ENCODE measurements around the gene PTGES3L. TPM values are rescaled to one million over a fixed set of nuclear protein-coding genes. Genes with fewer than 3 reads are reported as not detected.
"Not testable (repeated sequence)": the region's sequence is repeated elsewhere in the genome, so short reads cannot be mapped to it uniquely, and the experiment has no call there.

PTGES3L gene
- total and polyA plus RNA-seq, 8 donors, result 0.12 to 1.0 (median 0.29) TPM

DNA sequence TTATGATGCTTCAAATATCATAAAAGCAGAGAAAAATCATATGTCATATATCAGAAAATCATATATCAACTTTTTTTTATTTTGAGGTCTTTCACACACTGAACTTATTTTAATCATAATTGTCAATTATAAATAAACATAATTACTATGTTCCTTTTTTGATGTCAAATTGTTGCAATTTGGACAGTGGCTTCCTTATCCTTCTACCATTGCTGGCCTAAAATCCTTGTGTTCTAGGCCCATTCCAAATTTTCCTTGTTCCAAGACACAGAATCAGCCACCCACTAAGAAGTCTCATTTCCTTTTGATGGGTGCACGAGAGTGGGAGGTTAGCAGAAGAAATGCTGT is 50.4 kb downstream of the PTGES3L start:
- Histone ChIP-seq H3K27me3 (no peaks in the 10 kb centered on the region), H3K27ac (peak overlapping the region in 2 of 4 donors; percentile 81 to 84), H3K4me1 (peaks cover 0 to 8% (median 0%) of the 10 kb centered on the region in 3 donors), H3K4me3 (no peak overlapping the region), H3K9me3 (no peaks in the 10 kb centered on the region), H3K36me3 (no peaks in the 10 kb centered on the region)
- DNase-seq (no peak), ATAC-seq (no peak), FAIRE-seq (no peak)
- TF ChIP-seq, protein P1, sequence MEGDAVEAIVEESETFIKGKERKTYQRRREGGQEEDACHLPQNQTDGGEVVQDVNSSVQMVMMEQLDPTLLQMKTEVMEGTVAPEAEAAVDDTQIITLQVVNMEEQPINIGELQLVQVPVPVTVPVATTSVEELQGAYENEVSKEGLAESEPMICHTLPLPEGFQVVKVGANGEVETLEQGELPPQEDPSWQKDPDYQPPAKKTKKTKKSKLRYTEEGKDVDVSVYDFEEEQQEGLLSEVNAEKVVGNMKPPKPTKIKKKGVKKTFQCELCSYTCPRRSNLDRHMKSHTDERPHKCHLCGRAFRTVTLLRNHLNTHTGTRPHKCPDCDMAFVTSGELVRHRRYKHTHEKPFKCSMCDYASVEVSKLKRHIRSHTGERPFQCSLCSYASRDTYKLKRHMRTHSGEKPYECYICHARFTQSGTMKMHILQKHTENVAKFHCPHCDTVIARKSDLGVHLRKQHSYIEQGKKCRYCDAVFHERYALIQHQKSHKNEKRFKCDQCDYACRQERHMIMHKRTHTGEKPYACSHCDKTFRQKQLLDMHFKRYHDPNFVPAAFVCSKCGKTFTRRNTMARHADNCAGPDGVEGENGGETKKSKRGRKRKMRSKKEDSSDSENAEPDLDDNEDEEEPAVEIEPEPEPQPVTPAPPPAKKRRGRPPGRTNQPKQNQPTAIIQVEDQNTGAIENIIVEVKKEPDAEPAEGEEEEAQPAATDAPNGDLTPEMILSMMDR (IDR thresholded peaks at IDR 0.05), result peak in 1 of 4 donors; percentile 2
- 87 to 96% methylated on average over 1 of the region's 1 CpG for WGBS, 2 donors
- intact Hi-C loops (cut with DNase I), result no loop called here

DNA sequence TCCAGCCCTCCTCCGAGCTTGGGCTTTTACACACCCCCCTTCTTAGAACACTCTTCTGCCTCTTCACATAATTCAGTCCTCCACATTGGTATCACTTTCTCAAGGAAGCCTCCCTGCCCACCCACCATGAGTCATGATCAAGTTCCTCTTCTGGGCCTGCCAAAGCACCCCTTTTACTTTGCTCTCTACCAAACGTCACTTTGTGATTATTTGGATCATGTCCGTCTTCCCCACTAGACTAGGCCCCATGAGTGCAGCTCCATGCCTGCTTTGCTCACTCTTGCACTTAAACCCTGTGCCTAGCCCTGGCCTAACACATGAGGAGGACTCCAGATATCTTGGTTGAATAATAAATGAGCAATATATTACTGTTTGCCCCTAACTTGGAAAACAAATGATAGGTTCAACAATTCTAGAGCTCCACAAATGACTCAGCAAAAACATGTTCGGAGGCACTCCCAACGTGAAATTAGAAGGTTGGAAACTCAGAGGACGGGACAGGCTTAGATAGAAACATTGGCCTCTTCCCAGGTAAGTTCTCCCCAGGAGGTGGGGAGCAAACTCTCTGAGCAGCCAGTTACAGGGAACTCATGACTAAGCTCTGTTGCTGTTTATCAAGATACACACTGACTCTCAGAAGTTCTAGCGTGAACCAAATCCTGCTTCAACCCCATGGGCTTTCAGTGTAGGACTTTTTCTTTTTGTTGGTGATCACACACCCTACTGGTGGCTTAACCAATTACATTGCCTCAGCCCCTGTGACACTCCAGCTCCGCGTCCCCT is 51.0 kb downstream of the PTGES3L start:
- 27 to 29% methylated on average over 9 of the region's 9 CpGs for WGBS, 2 donors
- peak overlapping the region in 3 of 4 donors; percentile 24 to 84 (median 81) for H3K27ac ChIP-seq
- FAIRE-seq (peak; percentile 75), ATAC-seq (peak; percentile 97 to 98 (median 98)), DNase-seq (peak in 4 of 6 donors; percentile 36 to 70 (median 58))
- peaks cover 0 to 8% (median 0%) of the 10 kb centered on the region in 3 donors for H3K4me1 ChIP-seq
- intact Hi-C loops (cut with DNase I), result no loop called here
- H3K27me3 ChIP-seq, result no peaks in the 10 kb centered on the region
- H3K4me3 ChIP-seq, result no peak overlapping the region
- no peaks in the 10 kb centered on the region for H3K9me3 ChIP-seq
- TF ChIP-seq, protein P1 (IDR thresholded peaks at IDR 0.05), result peak; percentile 40 to 67 (median 57)
- H3K36me3 ChIP-seq, result no peaks in the 10 kb centered on the region

DNA sequence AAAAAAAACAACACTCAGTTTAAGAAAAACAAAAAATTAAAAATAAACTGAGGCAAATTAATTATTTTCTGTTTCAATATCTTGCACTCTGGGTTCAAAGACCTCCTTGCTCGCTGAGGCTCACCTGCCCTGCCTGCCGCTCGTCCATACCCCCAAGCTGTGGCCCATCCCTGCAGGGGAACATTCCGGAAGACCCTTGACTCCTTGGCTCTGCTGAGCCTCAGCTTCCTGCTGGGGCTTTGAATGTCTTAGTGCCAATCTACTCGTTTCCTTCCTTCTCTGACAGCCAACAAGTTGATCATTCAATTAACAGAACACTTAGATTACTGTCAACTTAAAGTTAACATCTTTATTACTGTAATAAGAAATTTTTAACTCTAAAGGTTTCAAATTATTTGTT is 55.0 kb downstream of the PTGES3L start:
- intact Hi-C loops (cut with DNase I), result no loop called here
- FAIRE-seq (no peak), ATAC-seq (no peak), DNase-seq (no peak)
- no peaks in the 10 kb centered on the region for H3K36me3 ChIP-seq
- TF ChIP-seq, protein P1 (IDR thresholded peaks at IDR 0.05), result no peak
- H3K27ac ChIP-seq, result no peak overlapping the region
- peaks cover 14 to 23% (median 15%) of the 10 kb centered on the region in 3 donors for H3K4me1 ChIP-seq
- whole genome bisulfite sequencing, 2 donors, result 76 to 77% methylated on average over 5 of the region's 5 CpGs
- H3K9me3 ChIP-seq, result no peaks in the 10 kb centered on the region
- H3K4me3 ChIP-seq, result no peak overlapping the region
- no peaks in the 10 kb centered on the region for H3K27me3 ChIP-seq

DNA sequence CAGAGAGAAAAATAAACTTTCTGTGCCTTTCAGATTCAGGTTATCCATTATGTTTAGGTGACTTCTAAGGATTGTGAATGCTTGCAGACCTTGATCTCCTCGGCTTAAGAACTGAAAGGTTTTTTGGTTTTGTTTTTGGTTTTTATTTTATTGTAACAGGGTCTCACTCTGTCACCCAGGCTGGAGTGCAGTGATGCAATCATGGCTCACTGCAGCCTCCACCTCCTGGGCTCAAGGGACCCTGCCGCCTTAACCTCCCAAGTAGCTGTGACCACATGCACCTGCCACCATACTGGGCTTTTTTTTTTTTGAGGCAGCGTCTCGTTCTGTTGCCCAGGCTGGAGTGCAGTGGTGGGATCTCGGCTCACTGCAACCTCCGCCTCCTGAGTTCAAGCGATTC is 56.4 kb downstream of the PTGES3L start:
- peaks cover 25 to 30% (median 27%) of the 10 kb centered on the region in 3 donors for H3K4me1 ChIP-seq
- FAIRE-seq; H3K27me3 ChIP-seq; intact Hi-C loops (cut with DNase I); H3K4me3 ChIP-seq; H3K27ac ChIP-seq; H3K9me3 ChIP-seq; DNase-seq; H3K36me3 ChIP-seq; ATAC-seq: not testable (repeated sequence)
- WGBS, 2 donors, result 93 to 95% methylated on average over 7 of the region's 7 CpGs

DNA sequence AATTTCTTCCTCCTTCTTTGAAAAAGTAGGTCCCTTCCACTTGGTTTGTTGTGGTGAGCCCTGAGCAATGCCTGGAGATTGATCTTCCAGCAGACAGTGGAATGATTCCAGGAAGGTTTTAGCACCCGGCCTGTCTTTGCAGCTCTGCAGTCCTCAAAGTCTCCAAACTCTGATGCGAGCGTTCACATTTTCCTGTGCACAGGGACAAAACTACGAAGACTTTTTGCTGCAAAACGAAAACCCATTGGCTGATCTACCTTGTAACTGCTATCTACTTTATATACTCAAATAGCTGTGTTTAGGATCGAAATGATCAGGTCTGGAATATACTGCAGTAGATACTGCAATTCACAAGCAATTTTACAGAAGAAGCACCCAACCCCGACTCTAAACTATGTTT is 57.6 kb downstream of the PTGES3L start:
- no peaks in the 10 kb centered on the region for H3K36me3 ChIP-seq
- TF ChIP-seq, protein P1 (IDR thresholded peaks at IDR 0.05), result no peak
- H3K4me1 ChIP-seq, result peaks cover 31 to 39% (median 36%) of the 10 kb centered on the region in 3 donors
- no peaks in the 10 kb centered on the region for H3K9me3 ChIP-seq
- DNase-seq (no peak), ATAC-seq (no peak), FAIRE-seq (no peak)
- no peak overlapping the region for H3K27ac ChIP-seq
- no peak overlapping the region for H3K4me3 ChIP-seq
- no peaks in the 10 kb centered on the region for H3K27me3 ChIP-seq
- 71 to 72% methylated on average over 7 of the region's 7 CpGs for WGBS, 2 donors
- intact Hi-C loops (cut with DNase I), result no loop called here
